Ishikawa (cell line): ENCODE measurements around the gene TMEM107.

Experiments
- CEBPB ChIP-seq: IDR thresholded peaks from 2 replicates; pipeline ENCODE4 v1.6.1; 2012
- CREB1 ChIP-seq: IDR thresholded peaks from 2 replicates; pipeline ENCODE4 v1.6.1; 2012; ENCODE audit warnings: low read depth
- EGR1 ChIP-seq: IDR thresholded peaks from 2 replicates; pipeline ENCODE4 v1.6.1; 2012
- EP300 ChIP-seq: IDR thresholded peaks from 2 replicates; pipeline ENCODE4 v1.6.1; 2012; ENCODE audit warnings: borderline replicate concordance
- FOXM1 ChIP-seq: IDR thresholded peaks from 2 replicates; pipeline ENCODE4 v1.6.1; 2012; ENCODE audit warnings: low read depth, borderline replicate concordance
- MAX ChIP-seq: IDR thresholded peaks from 2 replicates; pipeline ENCODE4 v1.6.1; 2012
- NFIC ChIP-seq: IDR thresholded peaks from 2 replicates; pipeline ENCODE4 v1.6.1; 2012
- RAD21 ChIP-seq: IDR thresholded peaks from 2 replicates; pipeline ENCODE4 v1.6.1; 2012; ENCODE audit warnings: low read depth
- TAF1 ChIP-seq: IDR thresholded peaks from 2 replicates; pipeline ENCODE4 v1.6.1; 2012; ENCODE audit warnings: low read depth, mild to moderate bottlenecking
- TCF12 ChIP-seq: IDR thresholded peaks from 2 replicates; pipeline ENCODE4 v1.6.1; 2012; ENCODE audit warnings: low read depth
- TEAD4 ChIP-seq: IDR thresholded peaks from 2 replicates; pipeline ENCODE4 v1.6.1; 2012
- USF1 ChIP-seq: IDR thresholded peaks from 2 replicates; pipeline ENCODE4 v1.6.1; 2012
- YY1 ChIP-seq: IDR thresholded peaks from 2 replicates; pipeline ENCODE4 v1.6.1; 2012; ENCODE audit warnings: low read depth
- ZBTB7A ChIP-seq: IDR thresholded peaks from 2 replicates; pipeline ENCODE4 v1.6.1; 2012; ENCODE audit warnings: low read depth
- TF ChIP-seq, protein P1 (sequence below): IDR thresholded peaks from 2 replicates; pipeline ENCODE4 v1.6.1; 2012; ENCODE audit warnings: low read depth, mild to moderate bottlenecking

Gene TMEM107

DNA sequence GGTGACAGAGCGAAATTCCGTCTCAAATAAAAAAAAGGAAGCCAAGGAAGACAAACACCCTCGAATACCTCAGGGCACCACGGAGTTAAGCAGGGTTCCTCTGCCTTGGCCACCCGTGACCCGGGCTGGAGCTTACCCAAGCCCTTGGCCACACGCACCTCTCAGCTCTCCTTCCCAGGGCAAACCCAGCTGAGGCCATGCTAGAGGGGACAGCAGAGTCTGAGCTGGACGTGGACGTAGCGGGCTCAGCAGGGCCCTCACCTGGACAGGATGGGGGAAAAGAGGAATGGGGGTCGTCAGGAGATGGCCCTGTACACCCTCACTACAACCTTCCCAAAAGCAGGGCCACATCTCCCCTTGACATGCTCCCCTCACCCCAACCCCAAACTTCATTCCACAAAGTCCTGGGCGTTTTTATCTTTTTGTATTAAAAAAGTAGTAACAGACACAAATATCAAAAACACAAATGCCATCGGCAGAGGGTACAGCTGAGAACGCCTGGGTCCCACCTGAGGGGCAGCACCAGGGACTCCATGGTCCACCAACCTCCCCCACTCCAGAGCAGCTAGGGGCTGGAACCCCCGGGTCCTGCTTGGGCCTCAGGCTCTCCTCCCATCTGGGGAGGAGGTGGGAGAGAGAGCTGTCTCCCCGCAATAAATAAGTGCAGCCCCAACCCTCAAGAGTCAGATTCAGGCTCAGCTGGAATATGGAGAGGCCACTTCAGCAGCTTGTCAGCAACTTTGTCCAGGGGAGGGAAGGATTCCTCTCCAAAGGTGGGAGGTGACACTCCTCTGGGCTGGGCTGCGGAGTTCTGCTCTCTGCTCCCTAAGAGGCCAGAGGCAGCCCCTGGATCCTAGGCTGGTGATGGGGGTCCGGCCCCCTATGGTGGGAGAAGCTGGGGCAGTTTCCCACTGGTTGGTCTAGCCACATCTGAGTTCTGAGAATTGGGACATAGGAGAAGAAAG lies 35.8 kb downstream of the TMEM107 start:
- no peak for TF ChIP-seq NFIC
- TF ChIP-seq MAX = no peak
- TF ChIP-seq ZBTB7A = no peak
- no peak for TF ChIP-seq YY1
- TF ChIP-seq CEBPB = no peak
- TF ChIP-seq EGR1 = no peak
- no peak for TF ChIP-seq CREB1
- no peak for TF ChIP-seq TEAD4

- TF ChIP-seq RAD21 = peak; percentile 66
- no peak for TF ChIP-seq EGR1
- TF ChIP-seq ZBTB7A = no peak
- TF ChIP-seq EP300 = 0 out of 2 replicates have a peak, but pooled peaks have one; percentile 43
- TF ChIP-seq CREB1 = no peak
- TF ChIP-seq USF1 = peak; percentile 49
- peak; percentile 64; the same call in 1 of the 2 replicates for TF ChIP-seq TAF1
- TF ChIP-seq TEAD4 = peak; percentile 93
- peak; percentile 38; the same call in 1 of the 2 replicates for TF ChIP-seq CEBPB
- peak; percentile 25; the same call in 1 of the 2 replicates for TF ChIP-seq FOXM1
- TF ChIP-seq, protein P1, sequence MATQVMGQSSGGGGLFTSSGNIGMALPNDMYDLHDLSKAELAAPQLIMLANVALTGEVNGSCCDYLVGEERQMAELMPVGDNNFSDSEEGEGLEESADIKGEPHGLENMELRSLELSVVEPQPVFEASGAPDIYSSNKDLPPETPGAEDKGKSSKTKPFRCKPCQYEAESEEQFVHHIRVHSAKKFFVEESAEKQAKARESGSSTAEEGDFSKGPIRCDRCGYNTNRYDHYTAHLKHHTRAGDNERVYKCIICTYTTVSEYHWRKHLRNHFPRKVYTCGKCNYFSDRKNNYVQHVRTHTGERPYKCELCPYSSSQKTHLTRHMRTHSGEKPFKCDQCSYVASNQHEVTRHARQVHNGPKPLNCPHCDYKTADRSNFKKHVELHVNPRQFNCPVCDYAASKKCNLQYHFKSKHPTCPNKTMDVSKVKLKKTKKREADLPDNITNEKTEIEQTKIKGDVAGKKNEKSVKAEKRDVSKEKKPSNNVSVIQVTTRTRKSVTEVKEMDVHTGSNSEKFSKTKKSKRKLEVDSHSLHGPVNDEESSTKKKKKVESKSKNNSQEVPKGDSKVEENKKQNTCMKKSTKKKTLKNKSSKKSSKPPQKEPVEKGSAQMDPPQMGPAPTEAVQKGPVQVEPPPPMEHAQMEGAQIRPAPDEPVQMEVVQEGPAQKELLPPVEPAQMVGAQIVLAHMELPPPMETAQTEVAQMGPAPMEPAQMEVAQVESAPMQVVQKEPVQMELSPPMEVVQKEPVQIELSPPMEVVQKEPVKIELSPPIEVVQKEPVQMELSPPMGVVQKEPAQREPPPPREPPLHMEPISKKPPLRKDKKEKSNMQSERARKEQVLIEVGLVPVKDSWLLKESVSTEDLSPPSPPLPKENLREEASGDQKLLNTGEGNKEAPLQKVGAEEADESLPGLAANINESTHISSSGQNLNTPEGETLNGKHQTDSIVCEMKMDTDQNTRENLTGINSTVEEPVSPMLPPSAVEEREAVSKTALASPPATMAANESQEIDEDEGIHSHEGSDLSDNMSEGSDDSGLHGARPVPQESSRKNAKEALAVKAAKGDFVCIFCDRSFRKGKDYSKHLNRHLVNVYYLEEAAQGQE = no peak
- peak; percentile 66 for TF ChIP-seq YY1
- peak; percentile 69 for TF ChIP-seq TCF12
- no peak for TF ChIP-seq NFIC
- peak; percentile 62 for TF ChIP-seq MAX
These were observed 37.4 kb downstream of the TMEM107 start for GRCh38 chr17:8138672-8139371.

DNA sequence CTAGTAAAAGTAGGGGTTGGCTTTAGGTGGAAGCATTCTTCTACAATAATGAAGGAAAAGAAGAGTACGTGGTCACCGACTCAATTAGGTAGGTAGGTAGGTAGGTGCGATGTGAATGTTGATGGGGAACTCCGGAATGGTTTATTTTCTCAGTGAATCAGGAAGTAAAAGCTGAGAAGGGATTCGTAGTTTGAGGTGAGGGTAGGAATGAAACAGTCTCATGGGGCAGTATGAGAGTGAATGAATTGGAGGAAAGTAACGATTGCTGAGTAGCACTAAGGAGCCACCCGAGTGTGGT lies 37.9 kb downstream of the TMEM107 start:
- TF ChIP-seq TEAD4 = no peak
- TF ChIP-seq CEBPB = no peak
- no peak for TF ChIP-seq YY1
- no peak for TF ChIP-seq EGR1
- TF ChIP-seq NFIC = no peak
- TF ChIP-seq RAD21 = no peak
- TF ChIP-seq EP300 = no peak
- no peak for TF ChIP-seq USF1
- TF ChIP-seq, protein P1 = no peak
- TF ChIP-seq FOXM1 = no peak
- no peak for TF ChIP-seq CREB1
- no peak for TF ChIP-seq TAF1
- TF ChIP-seq ZBTB7A = no peak
- TF ChIP-seq MAX = no peak
- no peak for TF ChIP-seq TCF12

DNA sequence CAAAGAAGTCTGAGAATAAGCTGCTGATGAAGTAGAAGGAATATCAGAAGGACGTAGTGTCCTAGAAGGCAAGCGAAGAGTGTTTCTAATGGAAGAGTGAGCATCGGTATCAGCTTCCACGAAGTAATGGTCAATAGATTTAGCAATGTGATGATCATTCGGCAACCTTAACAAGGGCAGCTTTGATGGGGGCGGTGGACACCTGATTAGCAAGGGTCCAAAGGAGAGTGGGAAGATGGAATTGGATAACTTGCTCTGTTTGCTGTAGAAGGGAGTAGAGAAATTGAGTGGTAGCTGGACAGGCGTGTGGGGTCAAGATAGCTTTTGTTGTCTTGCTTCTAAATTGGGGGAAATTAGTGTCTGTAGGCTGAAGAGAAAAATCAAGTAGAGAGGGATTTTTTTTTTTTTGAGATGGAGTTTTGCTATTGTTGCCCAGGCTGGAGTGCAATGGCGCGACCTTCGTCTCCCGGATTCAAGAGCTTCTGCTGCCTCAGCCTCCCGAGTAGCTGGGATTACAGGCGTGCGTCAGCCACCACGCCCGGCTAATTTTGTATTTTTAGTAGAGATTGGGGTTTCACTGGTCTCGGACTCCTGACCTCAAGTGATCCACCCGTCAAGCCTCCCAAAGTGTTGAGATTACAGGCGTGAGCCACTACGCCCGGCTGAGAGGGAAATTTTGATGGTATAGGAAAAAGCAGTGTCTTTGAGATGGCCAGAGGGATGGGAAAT lies 38.4 kb downstream of the TMEM107 start:
- TF ChIP-seq EGR1 = no peak

- TF ChIP-seq USF1 (no peak), MAX (no peak), YY1 (no peak), ZBTB7A (no peak), EGR1 (no peak), FOXM1 (no peak), CEBPB (no peak), CREB1 (no peak), TEAD4 (no peak), NFIC (no peak), TAF1 (no peak), TCF12 (no peak), EP300 (no peak), RAD21 (no peak)
- TF ChIP-seq, protein P1 = no peak
These were observed 42.2 kb downstream of the TMEM107 start for GRCh38 chr17:8133941-8134340.
